ENCODE results near the gene RIN3.
A peak's percentile ranks its signal among the peaks of the same experiment; 100 is the strongest.

DNA sequence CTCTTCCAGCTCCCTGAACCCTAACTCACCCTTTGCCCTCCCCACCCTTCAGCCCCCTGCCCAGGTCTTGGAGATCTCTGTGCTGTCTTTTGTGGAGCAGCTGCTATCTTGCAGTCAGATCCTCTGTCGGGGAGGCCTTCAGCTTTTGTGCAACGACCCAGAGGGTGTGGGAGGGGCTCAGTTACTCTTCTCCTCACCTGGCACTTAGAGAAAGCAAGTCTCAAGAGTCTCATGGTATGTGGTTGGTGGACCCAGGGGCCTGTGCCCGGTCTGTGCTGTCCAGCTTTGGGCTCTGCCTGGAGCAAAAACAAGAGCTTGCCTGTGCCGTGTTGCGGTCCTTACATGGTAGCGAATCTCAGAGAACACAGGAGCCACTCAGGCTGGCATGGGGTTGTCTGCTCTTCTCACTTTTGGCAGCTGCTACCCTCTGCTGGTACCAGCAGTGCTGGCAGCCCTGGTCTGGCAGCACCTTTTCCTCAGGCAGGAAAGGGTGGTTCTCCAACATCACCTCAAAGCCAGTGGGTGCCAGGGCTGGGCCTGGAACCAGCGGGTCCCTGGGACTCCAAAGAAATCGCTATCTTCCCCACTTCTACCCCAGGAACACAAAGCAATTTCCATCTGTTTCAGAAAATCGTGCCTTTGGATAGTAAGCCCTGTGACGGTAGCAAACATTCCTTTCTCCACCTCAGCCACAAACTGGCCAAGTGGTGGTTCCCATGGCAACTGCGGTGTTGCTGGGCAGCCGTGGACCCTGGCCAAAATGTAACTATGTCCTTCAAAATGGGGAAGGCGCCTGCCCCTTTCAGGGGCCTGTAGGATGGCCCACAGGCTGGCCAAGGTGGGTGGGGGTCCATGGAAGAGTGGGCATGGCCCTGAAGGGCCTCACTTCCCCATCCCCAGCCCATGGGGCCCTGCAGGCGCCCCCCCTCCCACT is 90.0 kb downstream of the RIN3 start:
- TF ChIP-seq USF2 (IDR thresholded peaks at IDR 0.05; ENCODE audit: low read depth, low read length) (no peak), CTCF (conservative IDR thresholded peaks at IDR 0.05; ENCODE audit: low read depth, low read length) (peak; percentile 32; the same call in 1 of the 2 replicates), RAD21 (IDR thresholded peaks at IDR 0.05; ENCODE audit: low read length) (peak; percentile 51), POLR2A (IDR thresholded peaks at IDR 0.05; ENCODE audit: low read depth, low read length) (no peak), FOS (IDR thresholded peaks at IDR 0.05; ENCODE audit: low read depth, low read length) (no peak), CEBPB (IDR thresholded peaks at IDR 0.05; ENCODE audit: low read depth, low read length) (no peak), RFX5 (IDR thresholded peaks at IDR 0.05; ENCODE audit: low read depth, low read length) (no peak), MAFK (IDR thresholded peaks at IDR 0.05; ENCODE audit: low read depth, low read length) (no peak), MXI1 (IDR thresholded peaks at IDR 0.05; ENCODE audit: borderline replicate concordance, low read depth, low read length) (no peak), SMC3 (IDR thresholded peaks at IDR 0.05; ENCODE audit: low read depth, low read length) (no peak), NFE2L2 (IDR thresholded peaks at IDR 0.05; ENCODE audit: low read depth, low read length) (no peak), MAZ (IDR thresholded peaks at IDR 0.05; ENCODE audit: borderline replicate concordance, low read depth, low read length) (no peak)
- TF ChIP-seq, protein P1, sequence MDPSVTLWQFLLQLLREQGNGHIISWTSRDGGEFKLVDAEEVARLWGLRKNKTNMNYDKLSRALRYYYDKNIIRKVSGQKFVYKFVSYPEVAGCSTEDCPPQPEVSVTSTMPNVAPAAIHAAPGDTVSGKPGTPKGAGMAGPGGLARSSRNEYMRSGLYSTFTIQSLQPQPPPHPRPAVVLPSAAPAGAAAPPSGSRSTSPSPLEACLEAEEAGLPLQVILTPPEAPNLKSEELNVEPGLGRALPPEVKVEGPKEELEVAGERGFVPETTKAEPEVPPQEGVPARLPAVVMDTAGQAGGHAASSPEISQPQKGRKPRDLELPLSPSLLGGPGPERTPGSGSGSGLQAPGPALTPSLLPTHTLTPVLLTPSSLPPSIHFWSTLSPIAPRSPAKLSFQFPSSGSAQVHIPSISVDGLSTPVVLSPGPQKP (IDR thresholded peaks at IDR 0.05; ENCODE audit: borderline replicate concordance, low read depth, low read length), result no peak
